Esophagus (tissue), 2 donors: Measurements from ENCODE around the gene TBC1D9. TPM values are rescaled to one million over a fixed set of nuclear protein-coding genes. Genes with fewer than 3 reads are reported as not detected.

ENCODE experiments used
- H3K27ac ChIP-seq, 2 donors: one replicate each; pipeline ENCODE4 v1.5.1; 2013; ENCODE audit warnings: low read depth in 2 of 2, mild to moderate bottlenecking in 2 of 2, inconsistent platforms in 1 of 2, low read length in 1 of 2, moderate library complexity in 1 of 2
- H3K27me3 ChIP-seq, 2 donors: one replicate each; pipeline ENCODE4 v1.6.1; 2013; ENCODE audit warnings: low read length in 2 of 2, control low read depth in 1 of 2, mild to moderate bottlenecking in 1 of 2; ENCODE audit not compliant: insufficient read depth in 2 of 2, control insufficient read depth in 1 of 2
- H3K36me3 ChIP-seq, 2 donors: one replicate each; pipeline ENCODE4 v1.6.1; 2013; ENCODE audit warnings: low read length in 1 of 2; ENCODE audit not compliant: control insufficient read depth in 2 of 2, insufficient read depth in 2 of 2
- H3K4me1 ChIP-seq, 2 donors: one replicate each; pipeline ENCODE4 v1.6.1; 2013; ENCODE audit warnings: low read length in 1 of 2; ENCODE audit not compliant: control insufficient read depth in 2 of 2, insufficient read depth in 2 of 2
- H3K4me3 ChIP-seq, 2 donors: one replicate each; pipeline ENCODE4 v1.5.1; 2013; ENCODE audit warnings: low read length in 2 of 2, mild to moderate bottlenecking in 2 of 2, low read depth in 1 of 2, moderate library complexity in 1 of 2
- H3K9me3 ChIP-seq, 2 donors: one replicate each; pipeline ENCODE4 v1.6.1; 2013; ENCODE audit warnings: mild to moderate bottlenecking in 2 of 2, low read depth in 1 of 2, low read length in 1 of 2, moderate library complexity in 1 of 2; ENCODE audit not compliant: control insufficient read depth in 2 of 2, insufficient read depth in 1 of 2
- WGBS, 2 donors: extraction: QIAGEN DNeasy Blood & Tissue Kit; methylation state at CpG; one replicate each; pipeline ENCODE4 v1.1.7; 2013; 5-methylcytosine and 5-hydroxymethylcytosine counted together
- polyA plus RNA-seq, 2 donors: library from polyadenylated mRNA; stranded (reverse); fragments of 200-250 nt; gene quantifications; one replicate each; pipeline ENCODE4 v1.2.3, GENCODE V29; 2013
- donor health status: healthy with polysubstance abuse.
- donor health status: Bipolar disorder and iron deficiency.

Gene TBC1D9
- polyA plus RNA-seq, 2 donors: 3.3 to 6.3 TPM

DNA sequence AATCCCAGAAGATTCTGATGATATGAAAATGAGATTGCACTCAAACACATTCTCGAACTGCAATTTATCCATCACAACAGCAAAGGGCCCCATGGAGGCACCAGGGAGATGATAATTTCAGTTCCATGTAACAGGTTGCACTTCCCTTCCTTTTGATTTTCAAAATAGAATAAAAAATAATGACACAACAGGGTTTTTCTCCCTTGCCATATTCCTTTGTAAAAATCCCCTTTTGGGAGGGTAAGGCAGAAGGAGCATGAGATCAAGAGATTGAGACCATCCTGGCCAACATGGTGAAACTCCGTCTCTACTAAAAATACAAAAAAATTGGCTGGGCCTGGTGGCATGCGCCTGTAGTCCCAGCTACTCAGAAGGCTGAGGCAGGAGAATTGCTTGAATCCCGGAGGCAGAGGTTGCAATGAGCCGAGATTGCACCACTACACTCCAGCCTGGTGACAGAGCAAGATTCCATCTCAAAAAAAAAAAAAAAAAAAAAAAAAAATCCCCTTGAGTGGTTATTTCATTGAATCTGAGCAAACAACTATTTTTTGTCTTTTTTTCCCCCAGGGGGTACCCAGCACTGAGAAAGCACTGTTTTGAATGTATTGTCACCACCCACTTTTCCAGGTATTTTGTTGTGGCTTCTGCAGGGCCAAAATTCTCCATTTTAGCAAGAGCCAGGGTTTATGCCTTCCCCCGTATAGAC, 26.7 kb downstream of the TBC1D9 start:
- 90 to 95% methylated on average over 6 of the region's 6 CpGs for WGBS, 2 donors
- Histone ChIP-seq H3K27ac (no peak overlapping the region), H3K27me3 (no peaks in the 10 kb centered on the region), H3K4me3 (no peak overlapping the region), H3K4me1 (peaks cover 0 to 7% of the 10 kb centered on the region in 2 donors), H3K9me3 (no peaks in the 10 kb centered on the region), H3K36me3 (no peaks in the 10 kb centered on the region)

GRCh38 chr4:140726776-140727500, 29.2 kb downstream of the TBC1D9 start:
- Histone ChIP-seq H3K27me3 (no peaks in the 10 kb centered on the region), H3K4me3 (no peak overlapping the region), H3K4me1 (peaks cover 0 to 7% of the 10 kb centered on the region in 2 donors), H3K36me3 (no peaks in the 10 kb centered on the region), H3K9me3 (no peaks in the 10 kb centered on the region), H3K27ac (no peak overlapping the region)
- WGBS, 2 donors: 67 to 84% methylated on average over 3 of the region's 3 CpGs

- H3K4me3 ChIP-seq: no peak overlapping the region
- H3K27ac ChIP-seq: no peak overlapping the region
- WGBS, 2 donors: 81 to 85% methylated on average over 5 of the region's 5 CpGs
- no peaks in the 10 kb centered on the region for H3K9me3 ChIP-seq
- no peaks in the 10 kb centered on the region for H3K36me3 ChIP-seq
- no peaks in the 10 kb centered on the region for H3K27me3 ChIP-seq
- peaks cover 4 to 11% of the 10 kb centered on the region in 2 donors for H3K4me1 ChIP-seq
Observed at GRCh38 chr4:140725556-140725955, 30.6 kb downstream of the TBC1D9 start.

- peaks cover 4 to 11% of the 10 kb centered on the region in 2 donors for H3K4me1 ChIP-seq
- H3K27me3 ChIP-seq: no peaks in the 10 kb centered on the region
- H3K4me3 ChIP-seq: no peak overlapping the region
- no peak overlapping the region for H3K27ac ChIP-seq
- H3K36me3 ChIP-seq: no peaks in the 10 kb centered on the region
- 76 to 87% methylated on average over 5 of the region's 5 CpGs for WGBS, 2 donors
- no peaks in the 10 kb centered on the region for H3K9me3 ChIP-seq
Observed at GRCh38 chr4:140724760-140725159, 31.4 kb downstream of the TBC1D9 start.

- Histone ChIP-seq H3K4me3 (peak overlapping the region; percentile 14 to 41), H3K27ac (peak overlapping the region; percentile 60), H3K9me3 (no peaks in the 10 kb centered on the region), H3K4me1 (peaks cover 4 to 5% of the 10 kb centered on the region in 2 donors), H3K36me3 (no peaks in the 10 kb centered on the region), H3K27me3 (no peaks in the 10 kb centered on the region)
- 30 to 39% methylated on average over 9 of the region's 9 CpGs for WGBS, 2 donors
Observed at GRCh38 chr4:140720387-140721304, 35.5 kb downstream of the TBC1D9 start.

DNA sequence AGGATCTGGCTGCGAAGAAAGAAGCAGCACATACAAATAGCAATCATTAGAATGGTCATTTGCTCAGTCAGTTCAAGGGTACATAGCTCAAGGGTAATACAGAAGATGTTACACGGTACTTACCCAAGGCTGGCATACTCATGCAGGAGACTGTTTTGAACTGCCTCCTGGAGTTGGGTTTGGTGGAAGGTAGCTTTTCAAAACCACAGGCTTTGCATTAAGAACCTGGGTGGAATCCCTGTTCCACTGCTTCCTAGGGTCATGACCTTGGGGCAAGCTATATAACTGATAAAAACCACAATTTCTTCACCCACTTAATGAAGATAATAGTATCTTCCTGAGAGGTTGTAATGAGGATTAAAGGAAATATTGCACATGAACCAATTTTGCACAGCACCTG, 36.5 kb downstream of the TBC1D9 start:
- Histone ChIP-seq H3K27ac (no peak overlapping the region), H3K4me3 (no peak overlapping the region), H3K27me3 (no peaks in the 10 kb centered on the region), H3K9me3 (no peaks in the 10 kb centered on the region), H3K4me1 (peaks cover 4 to 5% of the 10 kb centered on the region in 2 donors), H3K36me3 (no peaks in the 10 kb centered on the region)
- WGBS, 2 donors: 92 to 93% methylated on average over 2 of the region's 2 CpGs

DNA sequence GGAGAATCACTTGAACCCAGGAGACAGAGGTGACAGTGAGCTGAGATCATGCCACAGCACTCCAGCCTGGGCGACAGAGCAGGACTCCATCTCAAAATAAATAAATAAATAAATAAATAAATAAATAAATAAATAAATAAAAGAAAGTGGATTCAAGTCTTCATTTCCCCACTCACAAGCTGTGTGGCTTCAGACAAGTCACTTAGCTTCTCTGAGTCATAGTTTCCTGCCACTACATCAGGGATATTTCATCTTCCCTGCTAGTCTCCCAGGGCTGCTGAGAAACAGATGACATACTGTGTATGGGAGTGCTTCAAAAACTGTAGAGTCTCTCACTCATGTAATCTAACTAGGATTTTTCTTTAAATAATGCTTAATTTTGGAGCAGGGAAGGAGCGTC, 37.2 kb downstream of the TBC1D9 start:
- H3K36me3 ChIP-seq: no peaks in the 10 kb centered on the region
- no peak overlapping the region for H3K4me3 ChIP-seq
- no peaks in the 10 kb centered on the region for H3K9me3 ChIP-seq
- peaks cover 4 to 5% of the 10 kb centered on the region in 2 donors for H3K4me1 ChIP-seq
- WGBS, 2 donors: 84 to 85% methylated on average over 2 of the region's 2 CpGs
- no peaks in the 10 kb centered on the region for H3K27me3 ChIP-seq
- H3K27ac ChIP-seq: no peak overlapping the region

- Histone ChIP-seq H3K4me3 (no peak overlapping the region), H3K27me3 (no peaks in the 10 kb centered on the region), H3K27ac (no peak overlapping the region), H3K36me3 (no peaks in the 10 kb centered on the region), H3K4me1 (peaks cover 4 to 5% of the 10 kb centered on the region in 2 donors), H3K9me3 (no peaks in the 10 kb centered on the region)
- 64 to 72% methylated on average over 3 of the region's 3 CpGs for WGBS, 2 donors
Observed at GRCh38 chr4:140718241-140718952, 37.8 kb downstream of the TBC1D9 start.

- no peak overlapping the region for H3K27ac ChIP-seq
- no peaks in the 10 kb centered on the region for H3K27me3 ChIP-seq
- no peaks in the 10 kb centered on the region for H3K9me3 ChIP-seq
- peaks cover 4 to 5% of the 10 kb centered on the region in 2 donors for H3K4me1 ChIP-seq
- H3K36me3 ChIP-seq: no peaks in the 10 kb centered on the region
- H3K4me3 ChIP-seq: no peak overlapping the region
- WGBS, 2 donors: 51 to 59% methylated on average over 2 of the region's 2 CpGs
Observed at GRCh38 chr4:140717313-140717712, 38.9 kb downstream of the TBC1D9 start.
